Mucosa of descending colon (tissue), 3 donors: Measurements from ENCODE around the gene PEX14. TPM values are rescaled to one million over a fixed set of nuclear protein-coding genes. Genes with fewer than 3 reads are reported as not detected.

Experiments used
- ATAC-seq: fragments of 200-7000 bp; cut with Tn5 transposase; one replicate; pipeline ENCODE4 v1.9.1; 2020; ENCODE audit warnings: mild to moderate bottlenecking, moderate library complexity
- DNase-seq, 3 donors: peaks; one replicate each; pipeline ENCODE4 v3.0.0-alpha.2; 2020
- H3K36me3 ChIP-seq: fragments of 200-600 bp; one replicate; pipeline ENCODE4 v1.8.0; 2021; ENCODE audit warnings: low read depth, mild to moderate bottlenecking
- H3K4me1 ChIP-seq: fragments of 200-600 bp; one replicate; pipeline ENCODE4 v1.8.0; 2021; ENCODE audit warnings: low read depth, mild to moderate bottlenecking
- H3K4me3 ChIP-seq: fragments of 200-600 bp; one replicate; pipeline ENCODE4 v1.8.0; 2021; ENCODE audit warnings: mild to moderate bottlenecking
- H3K9me3 ChIP-seq: fragments of 200-600 bp; one replicate; pipeline ENCODE4 v1.8.0; 2021; ENCODE audit warnings: mild to moderate bottlenecking
- CTCF ChIP-seq: fragments of 200-600 bp; IDR thresholded peaks from one replicate; pipeline ENCODE4 v1.8.0; 2022; ENCODE audit warnings: antibody characterized with exemption, mild to moderate bottlenecking
- intact Hi-C, 2 donors: fragments of 100-400 bp; cut with DNase I in 1 of 2; cut with micrococcal nuclease in 1 of 2; formaldehyde crosslinking; loops; one replicate each; pipeline versions ENCODE4 v1.11.0 to v1.11.1; 2022; cut with DNase I, micrococcal nuclease
- total RNA-seq, 3 donors: library from RNA; stranded (reverse); fragmentation: NEBNext Ultra II Directional in 2 of 3; extraction: Animal tissue kit (Norgen Biotek cat#: 25700) in 2 of 3; gene quantifications; one replicate each; pipeline versions ENCODE4 v1.2.1 to v1.2.4, GENCODE V29; 2021 to 2023
- donor health status: DM: no; HTN: no; CAD: no; lungs with moderate emphysema.
- donor health status: DM: no; HTN: no; CAD: no.
- donor health status: DM: no; HTN: yes; CAD: no.

Gene PEX14
- total RNA-seq, 3 donors from 2014 or later: 18.9 to 23.8 (median 21.3) TPM

GRCh38 chr1:10431070-10431730, 43.5 kb upstream of the PEX14 start:
- H3K4me1 ChIP-seq: peaks cover 10% of the 10 kb centered on the region
- intact Hi-C loops: loop anchor here in 1 of 2 donors (10.0 kb wide), 1 partner anchor 64 kb away; no protein-coding TSS in a partner anchor
- ATAC-seq (peak; percentile 1), DNase-seq (no peak)
- TF ChIP-seq CTCF: no peak
- H3K36me3 ChIP-seq: no peaks in the 10 kb centered on the region
- H3K4me3 ChIP-seq: peak overlapping the region; percentile 63
- H3K9me3 ChIP-seq: no peaks in the 10 kb centered on the region

GRCh38 chr1:10432910-10433700, 41.6 kb upstream of the PEX14 start:
- TF ChIP-seq CTCF: no peak
- no peaks in the 10 kb centered on the region for H3K9me3 ChIP-seq
- no peaks in the 10 kb centered on the region for H3K36me3 ChIP-seq
- ATAC-seq (no peak), DNase-seq (no peak)
- H3K4me1 ChIP-seq: peaks cover 10% of the 10 kb centered on the region
- no peak overlapping the region for H3K4me3 ChIP-seq
- intact Hi-C loops: loop anchor here in 1 of 2 donors (10.0 kb wide), 1 partner anchor 62 kb away; no protein-coding TSS in a partner anchor

- intact Hi-C loops: loop anchor here in 1 of 2 donors (10.0 kb wide), 1 partner anchor 61 kb away; no protein-coding TSS in a partner anchor
- Histone ChIP-seq H3K4me1 (peaks cover 10% of the 10 kb centered on the region), H3K36me3 (no peaks in the 10 kb centered on the region), H3K9me3 (no peaks in the 10 kb centered on the region), H3K4me3 (no peak overlapping the region)
- ATAC-seq: no peak
- no peak for TF ChIP-seq CTCF
- DNase-seq: no peak
Measured at GRCh38 chr1:10433790-10434189, 41.0 kb upstream of the PEX14 start.

- DNase-seq (no peak), ATAC-seq (no peak)
- Histone ChIP-seq H3K4me3 (no peak overlapping the region), H3K4me1 (peaks cover 8% of the 10 kb centered on the region), H3K9me3 (no peaks in the 10 kb centered on the region), H3K36me3 (no peaks in the 10 kb centered on the region)
- intact Hi-C loops: loop anchor here in 1 of 2 donors (10.0 kb wide), 1 partner anchor 60 kb away; no protein-coding TSS in a partner anchor
- no peak for TF ChIP-seq CTCF
Measured at GRCh38 chr1:10434590-10434989, 40.2 kb upstream of the PEX14 start.

- intact Hi-C loops: loop anchor here in 1 of 2 donors (10.0 kb wide), 1 partner anchor 58 kb away; no protein-coding TSS in a partner anchor
- ATAC-seq: no peak
- Histone ChIP-seq H3K36me3 (no peaks in the 10 kb centered on the region), H3K4me1 (no peaks in the 10 kb centered on the region), H3K9me3 (no peaks in the 10 kb centered on the region), H3K4me3 (no peak overlapping the region)
- TF ChIP-seq CTCF: no peak
- DNase-seq: no peak
Measured at GRCh38 chr1:10437052-10437451, 37.7 kb upstream of the PEX14 start.
